Omental fat pad (tissue), 4 donors: ENCODE results near the gene UBE2J1. TPM values are rescaled to one million over a fixed set of nuclear protein-coding genes. Genes with fewer than 3 reads are reported as not detected.

ENCODE experiments used
- ATAC-seq: fragments of 150-250 bp; one replicate; pipeline ENCODE4 v1.9.1; 2016; ENCODE audit warnings: mild to moderate bottlenecking, moderate library complexity; ENCODE audit not compliant: low FRiP score
- DNase-seq: peaks from one replicate; pipeline ENCODE4 v3.0.0-alpha.2; 2019; ENCODE audit warnings: low spot score
- CTCF ChIP-seq, 3 donors: fragments of 450-650 bp; IDR thresholded peaks; one replicate each; pipeline ENCODE4 v1.5.1; 2016 to 2017; ENCODE audit warnings: antibody characterized with exemption in 3 of 3, mild to moderate bottlenecking in 3 of 3, moderate library complexity in 2 of 3
- total RNA-seq, 4 donors: library from RNA; depleted of rRNA; stranded (reverse); fragments of >200 nt; gene quantifications; one replicate each; pipeline ENCODE4 v1.1.0, GENCODE V29; 2016

The UBE2J1 gene
- total RNA-seq, 4 donors from 2014 or later: 32.3 to 62.2 (median 39.8) TPM

DNA sequence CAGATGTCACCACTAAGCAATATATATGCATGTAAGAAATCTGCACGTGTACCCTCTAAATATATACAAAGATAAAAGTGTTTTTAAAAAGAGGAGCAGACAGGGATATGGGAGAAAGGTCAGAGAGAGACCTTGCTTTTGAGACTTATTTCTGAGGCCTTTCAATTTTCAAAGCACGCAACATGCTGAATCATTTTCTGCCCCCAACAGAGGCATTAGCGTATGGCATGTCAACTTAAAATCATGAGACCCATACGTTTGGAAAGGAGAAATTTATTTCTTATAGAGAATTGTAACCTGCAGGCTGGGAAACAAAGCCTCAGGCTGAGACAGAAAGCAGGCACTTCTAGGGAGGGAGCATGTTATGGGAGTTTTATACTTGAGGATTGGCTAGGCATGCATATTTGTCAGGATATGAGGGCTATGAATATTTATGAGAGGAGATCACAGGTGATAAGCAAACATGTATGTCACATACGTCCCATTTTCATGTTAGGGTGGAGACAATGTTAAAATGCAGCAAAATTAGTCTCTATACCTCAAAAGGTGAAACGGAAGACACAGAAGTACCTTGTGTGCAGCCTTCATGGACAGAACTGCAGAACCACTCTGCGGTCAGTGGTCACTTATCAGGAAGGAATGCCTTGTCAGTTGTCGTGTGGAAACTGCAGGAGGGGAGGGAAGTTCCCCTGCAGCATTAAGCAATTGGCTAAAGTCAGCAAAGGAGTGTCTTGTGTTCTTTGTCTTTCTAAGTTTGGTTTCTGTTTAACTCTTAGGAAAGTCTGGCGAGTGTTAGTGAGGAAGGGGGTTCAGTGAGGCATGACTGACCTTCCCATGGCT is 31.2 kb downstream of the UBE2J1 start:
- ATAC-seq (no peak), DNase-seq (no peak)
- TF ChIP-seq CTCF (IDR thresholded peaks at IDR 0.05): no peak

DNA sequence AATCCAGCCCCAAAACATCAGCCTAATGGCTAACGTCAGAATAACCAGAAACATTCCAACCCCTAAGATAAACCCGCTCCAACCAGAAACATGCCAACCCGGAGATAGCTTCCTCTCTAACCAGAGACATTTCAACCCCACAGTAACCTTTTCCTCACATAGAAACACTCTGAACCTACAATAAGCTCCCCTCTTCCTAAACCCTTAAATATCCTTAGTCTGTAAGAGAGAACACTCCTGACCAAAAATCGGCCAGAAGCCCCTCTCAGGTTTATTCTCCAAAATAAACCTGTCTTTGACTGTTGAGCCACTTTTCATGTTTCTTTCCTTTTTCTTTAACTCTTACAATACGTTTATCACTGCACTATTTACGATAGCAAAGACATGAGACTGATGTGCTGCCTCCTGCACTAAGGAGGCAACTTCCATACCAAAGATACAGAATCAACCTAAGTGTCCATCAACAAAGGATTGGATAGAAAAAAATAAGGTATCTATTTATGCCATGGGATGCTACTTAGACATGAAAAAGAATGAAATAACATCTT is 32.4 kb downstream of the UBE2J1 start:
- no peak for TF ChIP-seq CTCF (IDR thresholded peaks at IDR 0.05)
- DNase-seq (no peak), ATAC-seq (no peak)

DNA sequence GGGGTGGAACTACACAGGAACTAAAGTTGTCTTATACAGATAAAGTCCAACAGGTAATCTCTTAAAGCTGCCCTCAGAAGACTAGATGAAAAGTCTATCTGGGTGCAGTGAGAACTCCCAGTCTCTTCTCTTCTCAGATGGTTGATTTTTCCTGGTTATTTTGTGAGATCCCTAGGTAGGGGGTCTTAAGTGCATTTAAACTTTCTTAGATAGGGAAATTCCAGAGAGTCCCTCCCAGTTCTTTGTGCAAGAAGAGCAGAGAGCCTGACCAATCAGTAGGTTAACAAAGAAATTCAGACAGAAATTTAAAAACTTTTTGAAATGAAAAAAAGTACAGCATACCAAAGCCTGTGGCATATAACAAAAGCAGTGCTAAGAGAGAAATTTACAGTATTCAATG is 35.5 kb downstream of the UBE2J1 start:
- ATAC-seq (no peak), DNase-seq (no peak)
- TF ChIP-seq CTCF (IDR thresholded peaks at IDR 0.05): no peak

- TF ChIP-seq CTCF (IDR thresholded peaks at IDR 0.05): no peak
- no peak for DNase-seq
- ATAC-seq: no peak
These were observed 37.2 kb downstream of the UBE2J1 start, which contains the start of gene GABRR2 for GRCh38 chr6:89315249-89315885. GABRR2 (minus strand) TSS chr6:89315299; CDS start chr6:89315165, 134 bp downstream.

- ATAC-seq (no peak), DNase-seq (no peak)
- TF ChIP-seq CTCF (IDR thresholded peaks at IDR 0.05): no peak
These were observed 37.8 kb downstream of the UBE2J1 start for GRCh38 chr6:89314692-89315091.

- no peak for DNase-seq
- ATAC-seq: no peak
- no peak for TF ChIP-seq CTCF (IDR thresholded peaks at IDR 0.05)
These were observed 39.5 kb downstream of the UBE2J1 start for GRCh38 chr6:89313006-89313405.
